Liver (tissue), 9 donors: ENCODE results near the gene UNC13B. TPM values are rescaled to one million over a fixed set of nuclear protein-coding genes. Genes with fewer than 3 reads are reported as not detected.

Source experiments
- DNase-seq: peaks from one replicate; pipeline ENCODE4 v3.0.0-alpha.2; 2017; ENCODE audit warnings: low spot score
- H3K27ac ChIP-seq, 2 donors: one replicate each; pipeline ENCODE4 v1.7.0; 2013; ENCODE audit warnings: inconsistent platforms in 2 of 2, low read length in 2 of 2, control low read depth in 1 of 2, low read depth in 1 of 2, mild to moderate bottlenecking in 1 of 2
- H3K27me3 ChIP-seq, 4 donors: one replicate each; pipeline versions ENCODE4 v1.6.1 to v1.7.0; 2013; ENCODE audit warnings: low read length in 3 of 4, inconsistent platforms in 1 of 4, mild to moderate bottlenecking in 1 of 4, moderate library complexity in 1 of 4; ENCODE audit not compliant: control insufficient read depth in 4 of 4, insufficient read depth in 4 of 4
- H3K36me3 ChIP-seq, 4 donors: one replicate each; pipeline versions ENCODE4 v1.6.1 to v1.7.0; 2013; ENCODE audit warnings: low read length in 3 of 4, mild to moderate bottlenecking in 3 of 4, low read depth in 1 of 4, moderate library complexity in 1 of 4; ENCODE audit not compliant: control insufficient read depth in 4 of 4, insufficient read depth in 3 of 4
- H3K4me1 ChIP-seq, 4 donors: one replicate each; pipeline versions ENCODE4 v1.6.1 to v1.7.0; 2013; ENCODE audit warnings: low read length in 3 of 4, mild to moderate bottlenecking in 3 of 4, moderate library complexity in 1 of 4; ENCODE audit not compliant: control insufficient read depth in 4 of 4, insufficient read depth in 4 of 4
- H3K4me3 ChIP-seq, 3 donors: one replicate each; pipeline versions ENCODE4 v1.6.1 to v1.7.0; 2013; ENCODE audit warnings: low read length in 3 of 3, control low read depth in 1 of 3, low read depth in 1 of 3, mild to moderate bottlenecking in 1 of 3
- H3K9ac ChIP-seq, 2 donors: one replicate each; pipeline ENCODE4 v1.7.0; 2013; ENCODE audit warnings: low read length in 2 of 2, mild to moderate bottlenecking in 2 of 2, moderate library complexity in 2 of 2, control low read depth in 1 of 2, low read depth in 1 of 2
- H3K9me3 ChIP-seq, 4 donors: one replicate each; pipeline versions ENCODE4 v1.6.1 to v1.7.0; 2013; ENCODE audit warnings: low read length in 3 of 4; ENCODE audit not compliant: control insufficient read depth in 4 of 4
- FOXA1 ChIP-seq: IDR thresholded peaks from 2 replicates; pipeline ENCODE4 v1.6.1; 2016; ENCODE audit warnings: antibody characterized with exemption
- FOXA2 ChIP-seq: IDR thresholded peaks from 2 replicates; pipeline ENCODE4 v1.6.1; 2016; ENCODE audit warnings: antibody characterized with exemption
- GABPA ChIP-seq, 2 donors: IDR thresholded peaks in 1 of 2; conservative IDR thresholded peaks in 1 of 2; 2 replicates each; pipeline ENCODE4 v1.6.1; 2016; ENCODE audit warnings: antibody characterized with exemption in 2 of 2, mild to moderate bottlenecking in 1 of 2, moderate library complexity in 1 of 2
- HNF4A ChIP-seq, 2 donors: conservative IDR thresholded peaks; 2 replicates each; pipeline ENCODE4 v1.6.1; 2016; ENCODE audit warnings: antibody characterized with exemption in 2 of 2, mild to moderate bottlenecking in 2 of 2
- HNF4G ChIP-seq: IDR thresholded peaks from 2 replicates; pipeline ENCODE4 v1.6.1; 2016; ENCODE audit warnings: antibody characterized with exemption
- JUND ChIP-seq, 2 donors: IDR thresholded peaks; 2 replicates each; pipeline ENCODE4 v1.6.1; 2016; ENCODE audit warnings: antibody characterized with exemption in 2 of 2
- NR2F2 ChIP-seq: IDR thresholded peaks from 2 replicates; pipeline ENCODE4 v1.6.1; 2016; ENCODE audit warnings: antibody characterized with exemption
- RAD21 ChIP-seq, 2 donors: IDR thresholded peaks; 2 replicates each; pipeline ENCODE4 v1.6.1; 2016; ENCODE audit warnings: antibody characterized with exemption in 2 of 2, mild to moderate bottlenecking in 2 of 2
- RXRA ChIP-seq, 2 donors: IDR thresholded peaks; 2 replicates each; pipeline ENCODE4 v1.6.1; 2017 to 2018; ENCODE audit warnings: antibody characterized with exemption in 2 of 2, mild to moderate bottlenecking in 1 of 2
- SP1 ChIP-seq: IDR thresholded peaks from 2 replicates; pipeline ENCODE4 v1.6.1; 2018; ENCODE audit warnings: antibody characterized with exemption, mild to moderate bottlenecking
- YY1 ChIP-seq: IDR thresholded peaks from 2 replicates; pipeline ENCODE4 v1.6.1; 2016; ENCODE audit warnings: antibody characterized with exemption, mild to moderate bottlenecking
- WGBS: extraction: QIAGEN DNeasy Blood & Tissue Kit; methylation state at CpG from one replicate; pipeline ENCODE4 v1.1.7; 2013; 5-methylcytosine and 5-hydroxymethylcytosine counted together
- polyA plus RNA-seq, 2 donors: library from polyadenylated mRNA; stranded (reverse) in 1 of 2; unstranded in 1 of 2; fragments of 200-250 nt in 1 of 2; fragments of >200 nt in 1 of 2; fragmentation: Nextera tagmentation in 1 of 2; extraction: Ambion mirVana in 1 of 2; gene quantifications; one replicate each; pipeline versions ENCODE4 v1.2.1 to v1.2.3, GENCODE V29; 2013 to 2015
- total RNA-seq, 2 donors: library from RNA; depleted of rRNA; stranded (reverse); fragments of >200 nt; gene quantifications; one replicate each; pipeline ENCODE4 v1.2.3, GENCODE V29; 2014
- TF ChIP-seq, protein P1 (sequence below): IDR thresholded peaks from 2 replicates; pipeline ENCODE4 v1.6.1; 2016; ENCODE audit warnings: antibody characterized with exemption, mild to moderate bottlenecking
- TF ChIP-seq, protein P2 (sequence below): fragments of 150-350 bp; IDR thresholded peaks from 2 replicates; pipeline ENCODE4 v1.5.1; 2017; ENCODE audit warnings: improper control_type of control experiment, low read depth, low read length; ENCODE audit not compliant: missing input control
- TF ChIP-seq, protein P3 (sequence below): IDR thresholded peaks from 2 replicates; pipeline ENCODE4 v1.6.1; 2016; ENCODE audit warnings: antibody characterized with exemption
- TF ChIP-seq, protein P4 (sequence below): IDR thresholded peaks from 2 replicates; pipeline ENCODE4 v1.6.1; 2016; ENCODE audit warnings: antibody characterized with exemption
- donor health status: healthy.
- donor health status: healthy.
- donor health status: healthy.
- donor health status: healthy.
- donor health status: healthy.

UNC13B gene
- total and polyA plus RNA-seq, 4 donors = 5.5 to 25.7 (median 11.9) TPM

DNA sequence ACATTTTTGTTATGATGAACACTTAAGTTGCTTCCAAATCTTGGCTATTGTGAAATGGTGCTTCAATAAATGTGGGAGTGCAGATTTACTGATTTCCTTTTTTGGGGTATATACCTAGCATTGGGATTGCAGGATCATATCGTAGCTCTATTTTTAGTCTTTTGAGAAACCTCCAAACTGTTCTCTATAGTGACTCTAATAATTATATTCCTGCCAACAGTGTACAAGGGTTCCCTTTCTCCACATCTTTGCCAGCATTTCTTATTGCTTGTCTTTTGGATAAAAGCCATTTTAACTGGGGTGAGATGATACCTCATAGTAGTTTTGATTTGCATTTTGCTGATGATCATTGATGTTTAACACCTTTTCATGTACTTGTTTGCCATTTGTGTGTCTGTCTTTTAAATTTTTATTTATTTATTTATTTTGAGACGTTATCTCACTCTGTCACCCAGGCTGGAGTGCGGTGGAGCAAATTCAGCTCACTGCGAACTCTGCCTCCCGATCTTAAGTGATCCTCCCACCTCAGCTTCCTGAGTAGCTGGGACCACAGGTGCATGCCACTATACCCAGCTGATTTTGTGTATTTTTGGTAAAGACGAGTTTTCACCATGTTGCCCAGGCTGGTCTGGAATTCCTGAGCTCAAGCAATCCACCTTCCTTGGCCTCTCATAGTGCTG is 59.0 kb downstream of the UNC13B start:
- H3K4me1 ChIP-seq = peaks cover 0 to 2% (median 0%) of the 10 kb centered on the region in 4 donors
- H3K9me3 ChIP-seq = peaks cover 0 to 4% (median 2%) of the 10 kb centered on the region in 4 donors
- 92% methylated on average over 6 of the region's 6 CpGs for WGBS
- no peaks in the 10 kb centered on the region for H3K36me3 ChIP-seq
- H3K4me3 ChIP-seq = no peak overlapping the region
- no peak for TF ChIP-seq FOXA2
- TF ChIP-seq, protein P1, sequence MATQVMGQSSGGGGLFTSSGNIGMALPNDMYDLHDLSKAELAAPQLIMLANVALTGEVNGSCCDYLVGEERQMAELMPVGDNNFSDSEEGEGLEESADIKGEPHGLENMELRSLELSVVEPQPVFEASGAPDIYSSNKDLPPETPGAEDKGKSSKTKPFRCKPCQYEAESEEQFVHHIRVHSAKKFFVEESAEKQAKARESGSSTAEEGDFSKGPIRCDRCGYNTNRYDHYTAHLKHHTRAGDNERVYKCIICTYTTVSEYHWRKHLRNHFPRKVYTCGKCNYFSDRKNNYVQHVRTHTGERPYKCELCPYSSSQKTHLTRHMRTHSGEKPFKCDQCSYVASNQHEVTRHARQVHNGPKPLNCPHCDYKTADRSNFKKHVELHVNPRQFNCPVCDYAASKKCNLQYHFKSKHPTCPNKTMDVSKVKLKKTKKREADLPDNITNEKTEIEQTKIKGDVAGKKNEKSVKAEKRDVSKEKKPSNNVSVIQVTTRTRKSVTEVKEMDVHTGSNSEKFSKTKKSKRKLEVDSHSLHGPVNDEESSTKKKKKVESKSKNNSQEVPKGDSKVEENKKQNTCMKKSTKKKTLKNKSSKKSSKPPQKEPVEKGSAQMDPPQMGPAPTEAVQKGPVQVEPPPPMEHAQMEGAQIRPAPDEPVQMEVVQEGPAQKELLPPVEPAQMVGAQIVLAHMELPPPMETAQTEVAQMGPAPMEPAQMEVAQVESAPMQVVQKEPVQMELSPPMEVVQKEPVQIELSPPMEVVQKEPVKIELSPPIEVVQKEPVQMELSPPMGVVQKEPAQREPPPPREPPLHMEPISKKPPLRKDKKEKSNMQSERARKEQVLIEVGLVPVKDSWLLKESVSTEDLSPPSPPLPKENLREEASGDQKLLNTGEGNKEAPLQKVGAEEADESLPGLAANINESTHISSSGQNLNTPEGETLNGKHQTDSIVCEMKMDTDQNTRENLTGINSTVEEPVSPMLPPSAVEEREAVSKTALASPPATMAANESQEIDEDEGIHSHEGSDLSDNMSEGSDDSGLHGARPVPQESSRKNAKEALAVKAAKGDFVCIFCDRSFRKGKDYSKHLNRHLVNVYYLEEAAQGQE = no peak
- TF ChIP-seq, protein P2, sequence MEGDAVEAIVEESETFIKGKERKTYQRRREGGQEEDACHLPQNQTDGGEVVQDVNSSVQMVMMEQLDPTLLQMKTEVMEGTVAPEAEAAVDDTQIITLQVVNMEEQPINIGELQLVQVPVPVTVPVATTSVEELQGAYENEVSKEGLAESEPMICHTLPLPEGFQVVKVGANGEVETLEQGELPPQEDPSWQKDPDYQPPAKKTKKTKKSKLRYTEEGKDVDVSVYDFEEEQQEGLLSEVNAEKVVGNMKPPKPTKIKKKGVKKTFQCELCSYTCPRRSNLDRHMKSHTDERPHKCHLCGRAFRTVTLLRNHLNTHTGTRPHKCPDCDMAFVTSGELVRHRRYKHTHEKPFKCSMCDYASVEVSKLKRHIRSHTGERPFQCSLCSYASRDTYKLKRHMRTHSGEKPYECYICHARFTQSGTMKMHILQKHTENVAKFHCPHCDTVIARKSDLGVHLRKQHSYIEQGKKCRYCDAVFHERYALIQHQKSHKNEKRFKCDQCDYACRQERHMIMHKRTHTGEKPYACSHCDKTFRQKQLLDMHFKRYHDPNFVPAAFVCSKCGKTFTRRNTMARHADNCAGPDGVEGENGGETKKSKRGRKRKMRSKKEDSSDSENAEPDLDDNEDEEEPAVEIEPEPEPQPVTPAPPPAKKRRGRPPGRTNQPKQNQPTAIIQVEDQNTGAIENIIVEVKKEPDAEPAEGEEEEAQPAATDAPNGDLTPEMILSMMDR = no peak
- TF ChIP-seq HNF4A (conservative IDR thresholded peaks at IDR 0.05) = no peak
- no peak for TF ChIP-seq RXRA (IDR thresholded peaks at IDR 0.05)
- TF ChIP-seq, protein P3, sequence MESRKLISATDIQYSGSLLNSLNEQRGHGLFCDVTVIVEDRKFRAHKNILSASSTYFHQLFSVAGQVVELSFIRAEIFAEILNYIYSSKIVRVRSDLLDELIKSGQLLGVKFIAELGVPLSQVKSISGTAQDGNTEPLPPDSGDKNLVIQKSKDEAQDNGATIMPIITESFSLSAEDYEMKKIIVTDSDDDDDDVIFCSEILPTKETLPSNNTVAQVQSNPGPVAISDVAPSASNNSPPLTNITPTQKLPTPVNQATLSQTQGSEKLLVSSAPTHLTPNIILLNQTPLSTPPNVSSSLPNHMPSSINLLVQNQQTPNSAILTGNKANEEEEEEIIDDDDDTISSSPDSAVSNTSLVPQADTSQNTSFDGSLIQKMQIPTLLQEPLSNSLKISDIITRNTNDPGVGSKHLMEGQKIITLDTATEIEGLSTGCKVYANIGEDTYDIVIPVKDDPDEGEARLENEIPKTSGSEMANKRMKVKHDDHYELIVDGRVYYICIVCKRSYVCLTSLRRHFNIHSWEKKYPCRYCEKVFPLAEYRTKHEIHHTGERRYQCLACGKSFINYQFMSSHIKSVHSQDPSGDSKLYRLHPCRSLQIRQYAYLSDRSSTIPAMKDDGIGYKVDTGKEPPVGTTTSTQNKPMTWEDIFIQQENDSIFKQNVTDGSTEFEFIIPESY = no peak
- no peak for TF ChIP-seq YY1
- TF ChIP-seq JUND (IDR thresholded peaks at IDR 0.05) = no peak
- no peak for TF ChIP-seq GABPA (IDR thresholded peaks at IDR 0.05 in 1 of 2, conservative IDR thresholded peaks at IDR 0.05 in 1 of 2)
- no peak for TF ChIP-seq FOXA1
- no peak for TF ChIP-seq HNF4G
- TF ChIP-seq RAD21 (IDR thresholded peaks at IDR 0.05) = no peak
- no peak for TF ChIP-seq NR2F2
- no peak for TF ChIP-seq SP1
- H3K9ac ChIP-seq = no peak overlapping the region
- H3K27me3 ChIP-seq = no peaks in the 10 kb centered on the region
- no peak for DNase-seq
- no peak overlapping the region for H3K27ac ChIP-seq

DNA sequence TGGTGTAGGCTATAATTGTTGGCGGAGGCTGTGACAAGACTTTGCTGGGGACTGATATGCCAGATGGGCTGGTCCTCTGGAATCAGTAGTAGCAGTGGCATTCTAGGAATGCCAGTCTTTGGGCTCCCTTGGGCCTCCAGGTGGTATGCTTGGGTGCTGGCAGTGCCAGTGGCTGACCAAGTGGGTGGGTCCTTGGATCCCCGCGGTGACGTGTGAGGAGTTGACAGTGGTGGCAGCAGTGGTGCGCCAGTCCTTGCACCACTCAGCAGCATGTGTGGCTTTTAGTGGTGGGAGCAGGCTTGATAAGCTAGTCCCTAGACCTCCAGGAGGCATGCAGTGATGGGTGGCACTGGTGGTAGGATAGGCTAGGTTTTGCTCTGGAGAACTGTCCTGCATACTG is 63.9 kb downstream of the UNC13B start:
- over 99% methylated on average over 5 of the region's 5 CpGs for WGBS
- H3K4me3 ChIP-seq = no peak overlapping the region
- no peak for DNase-seq
- TF ChIP-seq, protein P4, sequence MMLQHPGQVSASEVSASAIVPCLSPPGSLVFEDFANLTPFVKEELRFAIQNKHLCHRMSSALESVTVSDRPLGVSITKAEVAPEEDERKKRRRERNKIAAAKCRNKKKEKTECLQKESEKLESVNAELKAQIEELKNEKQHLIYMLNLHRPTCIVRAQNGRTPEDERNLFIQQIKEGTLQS = no peak
- TF ChIP-seq, protein P2 = no peak
- TF ChIP-seq NR2F2 (no peak), HNF4A (conservative IDR thresholded peaks at IDR 0.05) (no peak)
- TF ChIP-seq, protein P3 = no peak
- TF ChIP-seq, protein P1 = no peak

More for the DNA sequence above, 63.9 kb downstream of the UNC13B start:
- Histone ChIP-seq H3K27ac (no peak overlapping the region), H3K27me3 (no peaks in the 10 kb centered on the region), H3K9ac (no peak overlapping the region), H3K36me3 (no peaks in the 10 kb centered on the region), H3K4me1 (peaks cover 6 to 21% (median 12%) of the 10 kb centered on the region in 4 donors), H3K9me3 (peaks cover 0 to 4% (median 2%) of the 10 kb centered on the region in 4 donors)
